SU-DHL-6 (cell line): ENCODE measurements around the gene RNF166.

Experiments used
- H2AFZ ChIP-seq: fragments of 200-600 bp; sonication (generic); 2 replicates; pipeline ENCODE4 v1.6.1; 2014; ENCODE audit warnings: low read depth, mild to moderate bottlenecking, moderate library complexity, mixed read lengths, antibody characterized with exemption, low read length; ENCODE audit not compliant: severe bottlenecking
- H3F3A ChIP-seq: fragments of 200-600 bp; shearing (Covaris generic); 2 replicates; pipeline ENCODE4 v1.6.0; 2016; ENCODE audit warnings: antibody characterized with exemption, mild to moderate bottlenecking; ENCODE audit not compliant: insufficient read depth
- H3K27ac ChIP-seq: fragments of 200-600 bp; sonication (generic); 2 replicates; pipeline ENCODE4 v1.5.1; 2016; ENCODE audit warnings: low read depth, mild to moderate bottlenecking, low read length, moderate library complexity, mixed read lengths
- H3K27me3 ChIP-seq: fragments of 200-600 bp; sonication (generic), shearing (Covaris generic); 2 replicates; pipeline ENCODE4 v1.6.0; 2014; ENCODE audit warnings: mild to moderate bottlenecking, low read length
- H3K36me3 ChIP-seq: fragments of 200-600 bp; sonication (generic); 2 replicates; pipeline ENCODE4 v1.6.1; 2014; ENCODE audit warnings: mild to moderate bottlenecking, low read length, mixed read lengths
- H3K4me2 ChIP-seq: fragments of 300-600, 200-600 bp; shearing (Covaris generic), sonication (generic); 2 replicates; pipeline ENCODE4 v1.6.0; 2014; ENCODE audit warnings: low read length, low read depth, mild to moderate bottlenecking; ENCODE audit not compliant: poor library complexity, severe bottlenecking
- H3K4me3 ChIP-seq: fragments of 200-600 bp; sonication (generic); 2 replicates; pipeline ENCODE4 v1.5.1; 2014; ENCODE audit warnings: antibody characterized with exemption, low read length, mild to moderate bottlenecking, mixed read lengths; ENCODE audit not compliant: insufficient read depth, poor library complexity, severe bottlenecking
- H3K79me2 ChIP-seq: fragments of 200-600 bp; sonication (generic); 2 replicates; pipeline ENCODE4 v1.6.1; 2014; ENCODE audit warnings: mild to moderate bottlenecking, low read length, moderate library complexity; ENCODE audit not compliant: insufficient read depth
- H3K9ac ChIP-seq: fragments of 200-600 bp; sonication (generic); 2 replicates; pipeline ENCODE4 v1.7.0; 2014; ENCODE audit warnings: mild to moderate bottlenecking, low read length
- H3K9me2 ChIP-seq: fragments of 200-600 bp; sonication (generic); replicated peaks from 2 replicates; pipeline ENCODE4 v1.6.1; 2014; ENCODE audit warnings: low read length; ENCODE audit not compliant: insufficient read depth
- H3K9me3 ChIP-seq: fragments of 200-600 bp; sonication (generic); 2 replicates; pipeline ENCODE4 v1.6.1; 2014; ENCODE audit warnings: low read length, mixed read lengths; ENCODE audit not compliant: insufficient read depth
- H4K20me1 ChIP-seq: fragments of 200-600 bp; sonication (generic); 2 replicates; pipeline ENCODE4 v1.6.1; 2014; ENCODE audit warnings: low read depth, mild to moderate bottlenecking, antibody characterized with exemption, low read length, moderate library complexity, mixed read lengths
- EZH2phosphoT487 ChIP-seq: fragments of 200-600 bp; sonication (generic), shearing (Covaris generic); conservative IDR thresholded peaks from 2 replicates; pipeline ENCODE4 v1.6.1; 2018; ENCODE audit warnings: mild to moderate bottlenecking, antibody characterized with exemption, low read length, moderate library complexity, mixed read lengths
- TF ChIP-seq, protein P1 (sequence below): fragments of 200-600 bp; sonication (generic); IDR thresholded peaks from one replicate; pipeline ENCODE4 v1.5.1; 2017; ENCODE audit warnings: antibody characterized with exemption, mild to moderate bottlenecking, low read length, moderate library complexity; ENCODE audit not compliant: insufficient read depth, poor library complexity, severe bottlenecking

RNF166 gene, protein sequence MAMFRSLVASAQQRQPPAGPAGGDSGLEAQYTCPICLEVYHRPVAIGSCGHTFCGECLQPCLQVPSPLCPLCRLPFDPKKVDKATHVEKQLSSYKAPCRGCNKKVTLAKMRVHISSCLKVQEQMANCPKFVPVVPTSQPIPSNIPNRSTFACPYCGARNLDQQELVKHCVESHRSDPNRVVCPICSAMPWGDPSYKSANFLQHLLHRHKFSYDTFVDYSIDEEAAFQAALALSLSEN

DNA sequence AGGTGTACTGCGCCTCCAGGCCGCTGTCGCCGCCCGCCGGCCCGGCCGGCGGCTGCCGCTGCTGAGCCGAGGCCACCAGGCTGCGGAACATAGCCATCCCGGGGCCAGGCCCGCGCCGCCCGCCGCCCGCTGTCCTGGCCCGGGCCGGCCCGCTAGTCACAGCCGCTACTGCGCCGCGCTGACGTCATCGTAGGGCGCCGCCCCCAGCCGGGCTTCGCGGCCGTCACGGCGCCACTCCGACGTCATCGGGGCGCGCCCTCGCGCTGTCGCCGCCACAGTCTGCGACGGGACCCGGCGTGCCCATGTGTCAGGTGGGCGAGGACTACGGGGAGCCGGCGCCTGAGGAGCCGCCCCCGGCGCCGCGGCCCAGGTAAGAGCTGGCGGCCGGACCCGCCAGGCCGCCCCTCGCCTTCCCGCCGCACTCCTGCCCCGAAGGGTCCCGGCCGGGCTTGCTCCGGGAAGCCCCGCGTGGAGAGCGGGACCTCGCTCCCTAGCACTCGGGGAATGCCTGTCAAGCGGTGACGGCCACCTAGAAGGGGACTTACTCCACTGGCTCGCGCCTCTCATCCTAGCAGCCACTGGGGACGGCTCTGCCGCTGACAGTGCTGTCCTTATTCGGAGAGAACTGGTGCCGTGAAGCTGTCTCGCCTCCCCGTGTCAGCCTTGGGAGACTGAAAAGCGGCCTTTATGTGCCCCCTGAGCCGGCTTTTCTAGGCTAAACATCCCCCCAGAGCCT, at the start of gene RNF166, which contains the start of gene CTU2:
Gene RNF166 (minus strand): TSS at position 180 of the 736 bp plus-strand sequence. CDS start 83 bp downstream, at position 97.
Gene CTU2 (plus strand): TSS at position 275 of the 736 bp plus-strand sequence. CDS start 28 bp downstream, at position 303.
- no peaks in the 10 kb centered on the region; the same call in 1 of the 2 replicates for H4K20me1 ChIP-seq
- H3K27ac ChIP-seq = no peak within 1 kb of the TSS
- peak within 1 kb of the TSS; percentile 91 for H3K4me3 ChIP-seq
- peak within 1 kb of the TSS; percentile 91 for H3K9ac ChIP-seq
- no peaks in the 10 kb centered on the region for H3K36me3 ChIP-seq
- peaks cover 13% of the 10 kb centered on the region; the same call in 1 of the 2 replicates for H3K79me2 ChIP-seq
- H3K9me2 ChIP-seq = no peaks in the 10 kb centered on the region
- peak within 1 kb of the TSS; percentile 90 for H2AFZ ChIP-seq
- no peaks in the 10 kb centered on the region for H3K9me3 ChIP-seq
- no peaks in the 10 kb centered on the region for H3F3A ChIP-seq
- H3K4me2 ChIP-seq = peak within 1 kb of the TSS; percentile 77
- H3K27me3 ChIP-seq = no peaks in the 10 kb centered on the region
- TF ChIP-seq, protein P1, sequence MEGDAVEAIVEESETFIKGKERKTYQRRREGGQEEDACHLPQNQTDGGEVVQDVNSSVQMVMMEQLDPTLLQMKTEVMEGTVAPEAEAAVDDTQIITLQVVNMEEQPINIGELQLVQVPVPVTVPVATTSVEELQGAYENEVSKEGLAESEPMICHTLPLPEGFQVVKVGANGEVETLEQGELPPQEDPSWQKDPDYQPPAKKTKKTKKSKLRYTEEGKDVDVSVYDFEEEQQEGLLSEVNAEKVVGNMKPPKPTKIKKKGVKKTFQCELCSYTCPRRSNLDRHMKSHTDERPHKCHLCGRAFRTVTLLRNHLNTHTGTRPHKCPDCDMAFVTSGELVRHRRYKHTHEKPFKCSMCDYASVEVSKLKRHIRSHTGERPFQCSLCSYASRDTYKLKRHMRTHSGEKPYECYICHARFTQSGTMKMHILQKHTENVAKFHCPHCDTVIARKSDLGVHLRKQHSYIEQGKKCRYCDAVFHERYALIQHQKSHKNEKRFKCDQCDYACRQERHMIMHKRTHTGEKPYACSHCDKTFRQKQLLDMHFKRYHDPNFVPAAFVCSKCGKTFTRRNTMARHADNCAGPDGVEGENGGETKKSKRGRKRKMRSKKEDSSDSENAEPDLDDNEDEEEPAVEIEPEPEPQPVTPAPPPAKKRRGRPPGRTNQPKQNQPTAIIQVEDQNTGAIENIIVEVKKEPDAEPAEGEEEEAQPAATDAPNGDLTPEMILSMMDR = no peak
- no peak for TF ChIP-seq EZH2phosphoT487

DNA sequence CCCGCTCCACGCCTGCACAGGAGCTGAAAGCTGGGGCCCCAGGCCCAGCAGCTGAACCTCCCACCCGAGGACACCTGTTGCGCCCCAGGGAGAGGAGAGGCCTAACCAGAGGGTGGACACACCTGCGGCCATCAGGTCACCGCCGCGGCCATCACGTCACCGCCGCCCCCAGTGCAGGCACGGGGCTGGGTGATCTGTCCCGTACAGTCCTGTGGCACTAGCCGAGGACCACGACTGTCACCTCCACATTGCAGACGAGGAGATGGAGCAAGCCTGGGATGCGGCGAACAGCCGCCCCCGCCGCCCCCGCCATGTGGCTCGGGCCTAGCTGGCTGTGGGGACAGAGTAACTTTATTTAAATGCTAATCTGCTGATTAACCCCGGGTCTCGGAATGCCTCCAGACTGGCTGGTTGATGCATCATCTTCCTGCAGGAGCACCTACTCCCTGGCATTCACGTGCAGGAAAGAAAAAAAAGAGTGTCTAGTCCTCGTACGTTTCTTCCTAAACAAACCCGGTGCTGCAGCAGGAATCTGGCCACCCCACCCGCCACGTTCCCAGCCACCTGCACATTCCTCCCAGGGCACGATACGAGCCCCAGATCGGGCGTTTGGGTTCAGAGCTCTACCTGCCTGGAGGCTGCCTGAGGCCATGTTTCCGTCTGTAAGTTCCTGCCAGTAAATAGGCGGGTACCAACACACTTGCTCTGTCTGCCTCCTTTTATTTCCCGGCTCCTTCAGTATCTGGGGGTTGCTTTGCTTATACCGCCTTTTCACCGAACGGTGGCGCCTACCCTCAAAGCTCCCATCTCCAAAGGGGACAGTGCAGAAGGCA, 48.9 kb upstream of the RNF166 start:
- TF ChIP-seq EZH2phosphoT487 = no peak
- TF ChIP-seq, protein P1 = peak; percentile 64
- Histone ChIP-seq H3K36me3 (no peaks in the 10 kb centered on the region), H3F3A (no peaks in the 10 kb centered on the region), H4K20me1 (no peaks in the 10 kb centered on the region), H3K9ac (no peak overlapping the region), H3K27ac (no peak overlapping the region), H3K79me2 (no peaks in the 10 kb centered on the region), H3K9me2 (no peaks in the 10 kb centered on the region), H3K4me2 (no peak overlapping the region), H3K9me3 (no peaks in the 10 kb centered on the region), H3K4me3 (no peak overlapping the region), H3K27me3 (no peaks in the 10 kb centered on the region), H2AFZ (no peak overlapping the region)

DNA sequence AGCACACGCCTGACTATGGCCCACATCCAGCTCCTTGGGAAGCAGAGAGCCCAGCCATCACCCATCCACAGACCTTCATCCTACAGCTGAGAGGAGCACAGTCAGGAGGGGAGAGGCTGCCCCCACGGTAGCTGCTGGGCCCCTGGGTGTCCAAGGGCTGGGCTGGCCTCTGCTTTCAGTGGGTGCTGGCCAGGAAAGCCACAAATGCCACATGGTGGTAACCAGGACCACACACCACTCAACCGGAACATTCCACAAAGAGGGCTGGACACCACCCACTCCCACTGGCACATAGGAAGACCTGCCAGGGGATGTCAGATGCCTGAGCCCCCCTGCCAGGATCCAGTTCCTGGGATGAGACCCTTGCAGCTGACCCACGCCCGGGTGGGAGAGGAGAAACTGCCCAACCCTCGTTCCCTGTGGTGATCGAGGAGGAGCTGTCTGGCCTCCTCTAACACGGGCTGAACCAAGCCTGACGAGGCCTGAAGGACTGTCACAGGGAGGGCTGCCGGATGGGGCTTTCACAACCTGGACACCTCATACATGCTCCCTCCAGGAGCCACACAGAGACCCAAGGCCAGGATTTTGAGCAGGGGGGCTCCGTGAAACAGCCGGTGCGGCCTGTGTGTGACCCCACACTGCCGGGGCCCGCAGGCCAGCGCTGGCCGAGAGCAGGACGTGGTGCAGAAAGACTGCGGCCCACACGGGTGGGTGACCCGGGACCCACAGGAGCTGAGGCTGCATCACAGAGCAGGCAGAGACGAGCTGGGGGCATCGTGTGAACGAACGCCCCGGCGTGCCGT, 48.1 kb upstream of the RNF166 start:
- Histone ChIP-seq H3K4me2 (no peak overlapping the region), H3K27me3 (no peaks in the 10 kb centered on the region), H3K9me2 (no peaks in the 10 kb centered on the region), H2AFZ (no peak overlapping the region), H3K79me2 (no peaks in the 10 kb centered on the region), H3K9me3 (no peaks in the 10 kb centered on the region), H3K9ac (no peak overlapping the region), H3K27ac (no peak overlapping the region), H3F3A (no peaks in the 10 kb centered on the region), H3K4me3 (no peak overlapping the region), H4K20me1 (no peaks in the 10 kb centered on the region), H3K36me3 (no peaks in the 10 kb centered on the region)
- no peak for TF ChIP-seq EZH2phosphoT487
- TF ChIP-seq, protein P1 = no peak
